ENCODE results near the gene SLC32A1.

SLC32A1 gene

DNA sequence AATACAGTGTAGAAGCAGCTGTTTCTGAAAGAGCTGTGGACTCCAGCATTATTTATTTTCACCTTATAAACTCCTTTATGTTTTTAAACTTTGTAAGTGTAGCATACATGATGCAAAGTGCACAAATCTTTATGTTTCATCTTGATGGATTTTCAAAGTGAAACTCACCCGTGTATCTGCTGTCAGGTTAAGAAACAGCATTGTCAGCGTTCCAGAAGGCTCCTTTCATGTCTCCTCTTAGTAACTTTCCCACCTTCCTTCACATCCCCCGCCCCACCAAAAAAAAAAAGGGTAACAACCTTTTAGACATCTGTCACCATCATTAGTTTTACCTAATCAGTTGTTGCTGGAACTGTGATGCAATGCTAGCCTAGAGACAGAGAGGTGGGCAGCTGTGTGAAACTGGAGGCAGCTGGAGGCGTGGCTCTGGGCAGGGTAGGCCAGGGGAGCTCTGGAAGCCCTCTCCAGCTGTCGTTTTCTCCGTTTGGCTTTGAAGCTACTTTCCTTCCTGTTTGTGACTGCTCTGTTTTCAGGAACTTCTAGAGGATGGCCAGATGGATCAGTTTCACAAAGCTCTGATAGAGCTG lies 31.1 kb downstream of the SLC32A1 start:
- DNase-seq, result no peak

DNA sequence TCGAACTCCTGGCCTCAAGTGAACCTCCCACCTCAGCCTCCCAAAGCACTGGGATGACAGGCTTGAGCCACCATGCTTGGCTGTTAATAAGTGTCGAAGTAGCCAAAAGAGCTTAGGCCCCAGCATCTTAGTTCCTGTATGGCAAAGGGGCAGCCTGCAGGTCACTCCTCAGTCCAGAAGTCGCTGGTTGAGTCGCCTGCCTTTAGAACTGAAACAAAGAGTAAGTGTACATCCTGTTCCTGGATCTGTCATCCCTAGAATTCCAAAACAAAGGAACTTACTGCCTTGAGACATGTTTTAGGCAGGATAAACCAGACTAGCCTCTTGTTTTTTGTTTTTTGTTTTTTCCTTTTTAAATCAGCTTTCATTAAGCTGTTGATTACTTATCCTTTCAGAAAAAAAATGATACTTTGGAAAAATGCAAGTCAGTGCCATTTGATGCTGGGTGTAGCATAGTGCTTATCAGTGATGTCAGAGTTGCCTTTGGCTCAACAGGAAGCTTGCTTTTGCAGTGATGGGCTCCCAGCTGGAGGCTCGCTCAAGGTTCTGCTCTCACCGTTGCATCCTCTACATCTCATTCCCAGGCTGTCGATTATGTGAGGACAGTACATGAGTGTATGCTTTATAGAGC lies 33.0 kb downstream of the SLC32A1 start:
- no peak for DNase-seq

DNA sequence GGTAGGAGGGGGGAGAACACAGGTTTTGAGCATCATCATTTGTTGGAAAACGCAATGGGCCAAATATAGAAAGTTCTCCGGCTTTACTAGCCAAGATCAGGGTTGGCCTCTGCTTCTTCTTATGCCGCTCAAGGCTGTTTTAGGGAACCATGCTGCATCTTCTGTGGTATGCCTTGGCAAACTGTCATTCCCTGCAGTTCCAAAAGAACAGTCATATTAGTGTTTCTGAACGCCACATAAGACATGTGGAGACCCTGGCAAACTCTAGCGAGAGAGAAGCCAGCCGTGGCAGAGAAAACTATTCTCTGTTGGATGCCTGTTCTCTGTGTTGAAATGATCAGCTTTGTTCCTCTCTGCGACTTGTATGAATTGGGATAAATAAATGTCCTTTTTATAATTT lies 34.8 kb downstream of the SLC32A1 start:
- DNase-seq, result no peak

DNA sequence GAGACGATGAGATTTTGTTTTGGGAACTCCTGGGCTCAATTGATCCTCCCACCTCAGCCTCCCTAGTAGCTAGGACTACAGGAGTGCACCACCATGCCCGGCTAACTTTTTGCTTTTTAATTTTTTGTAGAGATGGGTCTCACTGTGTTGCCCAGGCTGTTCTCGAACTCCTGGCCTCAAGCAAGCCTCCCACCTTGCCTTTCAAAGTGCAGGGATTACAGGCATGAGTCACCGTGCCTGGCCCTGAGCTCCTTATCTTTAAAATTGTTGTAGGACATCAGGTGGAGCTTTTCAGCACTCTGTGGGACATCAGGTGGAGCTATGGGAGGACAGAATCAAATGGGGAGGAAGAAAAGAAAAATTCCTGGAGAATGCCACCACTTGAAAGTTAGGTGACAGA lies 36.7 kb downstream of the SLC32A1 start:
- no peak for DNase-seq

DNA sequence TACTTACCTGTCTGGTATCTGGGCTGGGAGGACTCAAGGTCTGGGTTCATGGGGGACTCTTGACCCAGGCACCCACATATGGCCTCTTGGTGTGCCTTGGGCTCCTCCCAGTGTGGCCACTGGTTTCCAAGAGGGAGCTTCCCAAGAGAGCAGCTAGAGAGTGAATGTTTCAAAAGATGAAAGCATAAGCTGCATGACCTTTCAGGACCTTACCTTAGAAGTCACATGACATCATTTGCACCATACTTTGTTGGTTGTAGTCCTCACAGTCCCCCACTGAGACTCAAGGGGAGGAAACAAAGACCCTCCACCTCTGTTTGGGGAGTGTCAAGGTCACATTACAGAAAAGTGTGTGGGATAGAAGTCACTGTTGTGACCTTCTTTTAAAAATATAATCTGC lies 37.9 kb downstream of the SLC32A1 start:
- DNase-seq, result no peak

DNA sequence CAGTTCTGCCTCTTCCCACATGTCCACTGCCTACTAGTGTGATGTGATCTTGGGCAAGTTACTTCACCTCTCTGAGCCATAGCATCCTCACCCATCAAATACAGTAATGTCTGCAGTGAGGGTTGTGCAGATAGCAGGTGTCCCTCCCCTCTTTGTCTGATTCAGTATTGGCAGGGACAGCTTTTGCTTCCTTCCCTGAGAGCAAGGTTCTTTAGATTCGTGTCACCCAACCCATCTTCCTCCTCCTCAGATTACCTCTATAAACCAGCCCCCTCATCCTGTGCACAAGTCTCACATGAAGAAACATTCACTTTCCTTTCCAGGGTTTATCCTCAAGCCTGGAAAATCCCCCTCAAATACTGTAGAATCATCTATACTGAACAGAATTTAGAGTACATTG lies 39.3 kb downstream of the SLC32A1 start:
- peak; percentile 14 for DNase-seq

DNA sequence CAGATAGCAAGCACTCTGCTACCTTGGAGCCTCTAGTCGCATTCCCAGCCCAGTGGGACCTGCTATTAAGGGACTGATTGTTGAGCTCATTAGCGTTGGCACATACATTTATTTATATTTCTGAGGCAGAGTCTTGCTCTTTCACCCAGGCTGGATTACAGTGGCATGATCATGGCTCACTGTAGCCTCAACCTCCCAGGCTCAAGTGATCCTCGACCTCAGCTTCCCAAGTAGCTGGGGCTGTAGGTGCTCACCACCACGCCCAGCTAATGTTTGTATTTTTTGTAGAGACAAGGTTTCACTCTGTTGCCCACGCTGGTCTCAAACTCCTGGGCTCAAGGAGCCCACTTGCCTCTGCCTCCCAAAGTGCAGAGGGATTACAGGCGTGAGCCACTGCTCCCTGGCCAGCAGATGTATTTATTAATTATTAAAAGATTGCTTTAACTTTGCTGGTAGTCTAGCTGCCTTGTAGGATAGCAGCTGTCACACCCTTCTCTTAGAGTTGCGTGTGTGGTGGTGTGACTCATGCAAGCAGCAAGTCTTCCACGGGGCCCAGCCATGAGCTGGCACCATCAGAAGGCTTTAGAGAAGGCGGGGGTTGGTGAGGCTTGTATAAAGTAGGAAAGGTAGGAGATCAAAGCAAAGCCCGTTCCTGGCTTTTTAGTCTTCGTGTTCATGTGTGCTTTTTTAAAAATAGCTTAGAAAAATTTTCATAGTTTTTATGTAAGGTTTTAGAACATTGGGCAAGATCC lies 40.5 kb downstream of the SLC32A1 start:
- peak; percentile 77 for DNase-seq

DNA sequence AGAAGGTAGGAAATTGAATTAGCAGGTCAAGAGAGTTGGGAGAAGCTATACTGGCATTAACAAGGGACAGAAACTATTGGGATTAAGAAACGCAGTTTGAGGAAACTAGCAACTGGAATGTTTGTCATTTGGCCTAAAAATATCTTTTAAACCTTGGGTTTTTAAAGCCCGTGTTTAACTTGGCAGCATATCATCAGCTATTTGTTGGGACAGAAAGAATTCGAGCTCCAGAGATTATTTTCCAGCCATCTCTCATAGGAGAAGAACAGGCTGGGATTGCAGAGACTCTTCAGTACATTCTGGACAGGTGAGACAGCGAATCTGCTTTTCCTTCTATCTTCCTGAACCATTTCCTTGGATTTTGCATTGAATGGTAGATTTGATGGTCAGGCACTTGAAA lies 41.8 kb downstream of the SLC32A1 start:
- DNase-seq, result no peak

DNA sequence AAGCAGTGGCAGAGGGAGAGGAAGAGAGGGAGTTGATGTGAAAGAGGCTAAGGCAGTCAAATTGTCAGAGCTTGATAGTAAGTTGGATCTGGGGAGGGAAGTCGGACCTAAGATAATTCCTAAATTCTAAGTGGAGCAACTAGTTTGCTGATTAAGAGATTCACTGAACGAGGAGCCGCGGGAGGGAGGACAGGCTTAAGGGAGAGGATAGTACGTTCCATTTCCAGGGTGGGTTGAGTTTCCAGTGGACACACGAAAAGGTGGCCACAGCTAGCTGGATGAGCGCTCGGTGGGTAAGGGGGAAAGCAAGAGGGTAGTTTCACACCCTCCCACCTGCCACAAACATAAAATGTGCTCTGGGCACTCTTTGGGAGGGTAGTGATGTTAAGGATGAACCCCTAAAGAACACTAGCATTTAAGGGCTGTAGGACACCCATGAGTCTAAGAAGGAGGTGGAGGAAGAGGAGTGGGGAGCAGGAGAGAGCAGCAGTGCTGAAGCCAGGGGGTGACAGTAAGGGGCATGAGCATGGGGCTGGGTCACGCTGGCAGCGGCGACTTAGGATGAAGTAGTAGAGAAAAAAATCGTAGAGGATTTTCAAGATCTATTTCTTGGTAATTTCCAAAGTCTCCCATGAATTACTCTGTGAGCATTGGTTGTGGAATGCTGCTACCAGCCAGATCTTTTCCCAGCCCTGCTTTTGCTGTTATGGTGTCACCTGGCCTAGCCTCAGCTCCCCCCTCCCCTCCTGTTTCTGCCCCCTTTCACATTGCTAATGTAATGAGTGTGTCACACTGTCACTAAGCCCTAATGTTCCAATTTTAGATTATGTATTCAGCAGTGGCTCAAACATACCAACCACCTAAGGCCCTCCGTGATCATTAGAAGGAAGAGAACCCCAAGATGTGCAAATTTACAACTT lies 45.4 kb downstream of the SLC32A1 start:
- no peak for DNase-seq

DNA sequence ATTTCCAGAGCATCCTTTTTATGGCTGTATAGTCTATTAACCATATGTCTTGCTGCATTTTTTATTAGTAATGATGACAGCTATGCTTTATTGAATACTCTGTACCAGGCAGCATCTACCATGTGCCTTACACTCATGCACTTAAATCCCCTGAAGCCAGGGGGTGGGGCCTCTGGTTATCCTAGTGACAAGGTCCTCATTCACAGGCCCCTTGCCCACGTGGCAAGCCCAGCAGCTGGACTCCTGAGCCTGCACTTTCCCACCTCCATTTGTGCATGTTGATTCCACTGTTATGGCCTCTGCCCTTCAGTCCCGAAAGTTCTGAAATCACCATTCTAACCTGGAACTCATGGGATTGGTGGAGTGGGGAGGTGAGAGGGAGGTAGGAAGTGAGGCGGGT lies 46.3 kb downstream of the SLC32A1 start:
- no peak for DNase-seq

DNA sequence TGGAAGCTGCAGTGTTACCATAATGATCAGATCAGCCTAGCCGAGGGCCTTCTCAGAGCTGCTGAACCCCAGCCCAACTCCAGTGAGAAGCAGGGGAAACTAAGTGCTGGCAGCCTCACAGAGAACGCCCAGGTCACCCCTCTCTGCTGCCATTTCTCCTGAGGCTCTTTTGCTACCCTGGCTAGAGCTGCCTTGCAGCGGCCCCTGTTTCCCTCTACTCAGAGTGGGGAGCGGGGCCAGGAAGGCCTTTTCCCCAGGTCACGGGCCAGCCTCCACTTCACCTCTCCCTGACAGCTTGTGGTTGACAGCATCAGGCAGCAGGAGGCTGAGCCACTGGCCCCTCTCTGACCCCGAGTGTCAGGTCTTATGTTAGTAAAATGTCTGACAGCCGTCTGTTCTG lies 46.7 kb downstream of the SLC32A1 start:
- no peak for DNase-seq

DNA sequence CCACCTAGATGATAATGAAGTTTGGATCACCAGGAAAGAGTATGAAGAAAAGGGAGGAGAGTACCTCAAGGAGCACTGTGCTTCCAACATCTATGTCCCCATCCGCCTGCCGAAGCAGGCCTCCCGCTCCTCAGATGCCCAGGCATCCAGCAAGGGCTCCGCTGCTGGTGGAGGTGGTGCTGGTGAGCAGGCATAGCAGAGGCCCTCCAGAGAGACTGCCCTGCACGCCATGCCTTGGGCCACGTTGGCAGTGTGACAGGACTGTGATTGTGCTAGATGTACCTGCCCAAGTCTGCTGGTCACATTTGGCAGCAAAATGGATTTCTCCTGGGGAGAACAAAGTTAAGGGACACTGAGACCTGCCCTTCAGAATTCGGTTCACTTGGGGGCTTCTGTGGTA lies 47.3 kb downstream of the SLC32A1 start:
- no peak for DNase-seq

DNA sequence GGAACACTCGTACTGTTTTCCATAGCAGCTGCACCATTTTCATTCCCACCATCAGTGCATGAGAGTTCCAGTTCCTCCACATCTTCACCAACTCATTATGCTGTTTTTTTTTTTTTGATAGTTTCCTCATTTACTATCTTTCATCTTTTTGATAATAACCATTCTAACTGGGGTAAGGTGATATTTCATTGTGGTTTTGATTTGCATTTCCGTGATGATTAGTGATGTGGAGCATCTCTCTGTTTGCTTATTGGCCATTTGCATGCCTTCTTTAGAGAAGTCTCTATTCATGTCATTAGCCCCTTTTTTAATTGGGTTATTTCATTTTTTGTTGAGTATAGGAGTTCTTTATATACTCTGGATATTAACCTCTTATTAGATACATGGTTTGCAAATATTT lies 49.9 kb downstream of the SLC32A1 start:
- DNase-seq, result no peak

DNA sequence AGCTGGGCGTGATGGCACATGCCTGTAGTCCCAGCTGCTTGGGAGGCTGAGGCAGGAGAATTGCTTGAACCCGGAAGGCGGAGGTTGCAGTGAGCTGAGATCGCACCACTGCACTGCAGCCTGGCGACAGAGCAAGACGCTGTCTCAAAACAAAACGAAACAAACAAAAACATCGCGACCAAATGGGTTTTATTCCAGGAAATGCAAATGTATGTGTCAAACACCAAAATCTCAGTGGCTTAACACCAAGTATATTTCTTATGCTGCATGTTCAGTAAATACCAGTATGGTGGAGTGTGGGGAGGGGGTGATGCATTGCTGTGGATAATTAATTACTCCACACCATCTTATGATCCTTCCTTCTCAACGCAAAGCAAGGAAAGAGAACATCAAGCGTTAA lies 52.1 kb downstream of the SLC32A1 start:
- peak; percentile 29 for DNase-seq

Measured in activated CD4-positive, alpha-beta T cell treated with anti-CD3 and anti-CD28 coated beads, Interleukin-10, Interleukin-2, amounts not matched to agents 100 ng/mL and 50 ng/mL, durations not matched to agents 16 hours and 8 hours (primary cell).